Stimulated activated CD4-positive, alpha-beta T cell treated with anti-CD3 and anti-CD28 coated beads, Interleukin-4, amount 100 ng/mL, for 1 hour (primary cell): ENCODE results near the gene CEACAM4.
A peak's percentile ranks its signal among the peaks of the same experiment; 100 is the strongest.

Source experiments
- DNase-seq: peaks from one replicate; pipeline ENCODE4 v3.0.0-alpha.2; 2020

CEACAM4 gene

DNA sequence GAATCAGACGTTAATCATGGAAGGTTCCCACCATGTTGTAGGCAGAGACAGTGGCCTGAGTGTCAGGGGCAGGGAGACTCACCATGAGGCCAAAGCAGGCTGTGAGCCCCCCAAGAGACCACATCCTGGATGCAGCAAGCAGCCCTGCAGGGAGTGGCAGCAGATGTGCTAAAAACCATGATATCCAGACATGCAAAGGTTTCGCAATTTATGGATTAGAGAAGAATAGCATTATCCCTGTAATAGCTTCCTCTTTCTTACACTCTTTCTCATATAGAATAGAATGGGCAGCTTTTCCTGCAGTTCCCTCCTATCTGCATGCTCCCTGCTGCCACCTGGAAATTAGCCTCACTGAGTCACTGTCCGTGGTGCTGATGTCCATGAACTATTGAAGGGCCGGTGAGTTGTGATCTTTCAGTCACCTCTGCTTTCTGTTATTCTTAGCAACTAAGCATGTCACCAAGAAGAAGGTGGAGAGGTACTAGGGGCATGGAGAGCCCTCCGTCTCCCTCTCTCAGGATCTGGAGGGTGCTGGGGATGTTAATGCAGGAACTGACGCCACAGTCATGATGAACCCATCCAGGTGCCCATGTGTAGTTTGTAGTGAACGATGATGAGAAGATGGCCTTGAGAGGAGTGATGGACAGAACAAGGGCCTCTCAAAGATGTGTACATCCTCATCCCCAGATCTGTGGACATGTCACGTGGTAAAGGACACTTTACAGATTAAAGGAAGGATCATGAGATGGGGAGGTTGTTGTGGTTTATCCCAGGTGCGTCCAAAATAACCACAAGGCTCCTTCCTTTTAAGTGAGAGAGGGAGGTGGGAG lies 9.9 kb downstream of the CEACAM4 start:
- no peak for DNase-seq

DNA sequence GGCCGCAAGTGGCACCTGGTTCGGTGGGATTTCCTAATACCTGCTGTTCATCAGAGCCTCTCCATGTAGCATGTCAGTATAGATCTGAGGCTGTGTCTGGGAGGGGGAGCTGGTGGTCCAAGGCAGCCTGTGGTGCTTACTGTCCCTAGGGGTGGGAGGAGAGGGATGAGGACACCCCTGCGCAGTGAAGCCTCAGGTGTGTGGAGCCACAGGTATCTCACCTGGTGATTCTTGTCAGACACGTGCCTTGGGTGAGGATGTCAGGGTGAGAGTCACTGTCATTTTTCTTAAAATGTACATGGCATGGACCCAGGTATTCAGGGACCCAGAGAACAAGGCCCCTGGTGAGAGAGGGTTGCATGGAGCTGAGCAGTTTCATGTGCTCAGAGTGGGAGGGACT lies 11.7 kb downstream of the CEACAM4 start:
- no peak for DNase-seq

DNA sequence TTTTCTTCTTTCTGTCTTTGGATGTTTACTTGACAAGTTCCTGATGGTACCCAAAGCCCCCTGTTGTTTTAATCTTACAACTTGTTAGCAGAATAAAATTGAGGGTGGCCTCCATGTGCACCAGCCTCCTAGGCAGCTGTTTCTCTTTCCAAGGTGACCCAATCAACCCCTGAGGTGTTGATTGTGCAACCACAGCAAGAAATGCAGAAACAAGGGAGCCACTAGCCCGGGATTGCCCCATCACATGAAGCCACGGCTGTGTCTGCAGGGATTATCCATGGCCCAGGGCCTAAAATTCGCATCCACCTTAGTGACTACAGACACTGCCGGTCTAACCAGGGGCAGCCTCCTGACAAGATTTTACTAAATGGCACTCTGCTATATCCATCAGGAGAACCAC lies 14.4 kb downstream of the CEACAM4 start:
- DNase-seq = no peak

DNA sequence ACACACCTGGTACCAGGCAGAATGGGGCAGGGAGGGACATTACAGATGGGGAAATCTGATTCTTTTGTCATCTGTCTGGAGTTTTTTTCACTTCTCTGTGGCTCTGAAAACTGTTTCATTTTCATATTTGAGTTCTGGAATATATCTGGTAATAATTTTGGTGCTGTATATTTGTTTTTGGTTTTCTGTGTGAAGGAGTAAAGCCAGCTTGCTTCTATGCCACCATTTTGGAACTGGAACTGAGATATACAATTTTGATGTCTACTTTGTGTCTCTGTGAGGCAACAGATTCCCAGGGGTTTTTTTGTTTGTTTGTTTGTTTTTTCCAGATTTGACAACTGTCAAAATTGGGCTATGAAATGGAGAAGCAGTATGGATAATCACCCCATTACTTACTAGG lies 16.1 kb downstream of the CEACAM4 start:
- DNase-seq = no peak

DNA sequence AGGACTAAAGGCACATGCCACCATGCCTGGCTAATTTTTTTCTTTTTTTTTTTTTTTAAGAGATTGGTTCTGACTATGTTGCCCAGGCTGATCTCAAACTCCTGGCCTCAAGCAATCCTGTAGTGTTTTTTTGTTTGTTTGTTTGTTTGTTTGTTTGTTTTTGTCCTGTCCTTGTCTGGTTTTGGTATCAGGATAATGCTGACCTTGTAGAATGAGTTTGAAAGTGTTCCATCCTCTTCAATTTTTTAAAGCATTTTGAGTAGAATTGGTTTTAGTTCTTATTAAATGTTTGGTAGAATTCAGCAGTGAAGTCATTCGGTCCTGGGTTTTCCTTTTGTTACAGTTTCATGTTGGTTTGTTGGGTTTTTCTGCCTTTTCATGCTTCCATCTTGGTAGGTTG lies 19.2 kb downstream of the CEACAM4 start:
- no peak for DNase-seq

DNA sequence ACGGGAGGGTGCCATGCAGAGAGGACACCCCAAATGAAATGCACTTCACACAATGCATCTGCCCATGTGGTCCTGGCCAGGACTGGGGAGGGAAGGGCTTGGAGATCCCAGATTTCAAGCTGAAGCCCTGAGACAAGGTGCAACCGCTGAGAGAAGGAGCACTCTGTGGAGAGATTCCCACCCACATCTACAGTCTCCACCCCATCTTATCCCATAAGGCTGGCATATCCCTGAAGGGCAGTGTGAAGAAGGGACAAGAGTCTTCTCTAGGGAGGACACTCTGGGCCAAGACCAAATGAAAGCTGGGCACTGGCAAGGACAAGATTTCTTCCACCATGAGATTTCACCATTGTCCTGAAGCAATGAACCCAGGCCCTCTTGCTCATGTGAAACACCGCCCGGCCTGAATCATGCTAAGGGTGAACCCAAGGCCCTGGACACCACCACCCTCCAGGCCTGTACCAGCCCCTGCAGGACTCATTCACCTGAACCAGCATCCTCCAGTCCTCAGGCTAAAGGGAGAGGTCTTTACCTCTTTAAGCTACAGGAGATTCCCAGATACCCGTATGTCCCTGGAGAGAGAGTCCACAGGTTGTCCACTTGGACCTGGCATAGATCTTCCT lies 20.5 kb downstream of the CEACAM4 start:
- no peak for DNase-seq

DNA sequence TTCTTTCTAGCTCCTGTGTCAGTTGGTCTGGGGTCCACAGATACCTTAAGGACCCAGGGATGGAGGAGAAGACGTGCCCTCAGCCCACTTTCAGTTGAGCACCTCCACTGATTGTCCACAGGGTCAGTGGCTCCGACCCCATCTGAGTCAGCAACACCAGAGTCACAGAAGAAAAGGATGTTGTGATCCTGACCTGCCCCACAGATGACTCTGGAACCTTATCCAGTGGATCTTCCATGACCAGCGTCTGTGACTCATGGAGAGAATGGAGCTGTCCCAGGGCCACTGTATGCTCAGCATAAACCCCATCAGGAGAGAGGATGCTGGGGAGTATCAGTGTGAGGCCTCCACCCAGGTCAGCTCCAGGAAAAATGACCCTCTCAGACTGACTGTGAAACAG lies 22.0 kb downstream of the CEACAM4 start:
- DNase-seq = no peak

DNA sequence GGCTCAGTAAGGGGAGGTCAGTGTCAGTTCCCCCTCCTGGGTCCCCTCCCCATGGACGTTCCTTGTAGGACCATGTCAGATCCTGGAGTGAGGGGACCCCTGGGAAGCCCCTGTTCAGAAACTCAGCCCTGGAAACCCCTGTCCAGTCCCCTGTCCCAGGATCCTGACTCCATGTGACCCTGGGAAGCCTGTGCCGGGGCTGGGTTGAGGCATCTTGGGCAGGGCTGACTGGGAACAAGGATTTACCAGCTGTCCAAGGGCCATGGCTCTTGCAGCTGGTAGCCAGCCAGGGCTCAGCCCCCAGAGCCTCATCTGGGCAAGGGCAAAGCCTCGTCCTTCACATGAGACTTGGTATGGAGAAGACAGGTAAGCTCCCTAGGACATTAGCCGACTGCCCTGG lies 25.1 kb downstream of the CEACAM4 start:
- no peak for DNase-seq

DNA sequence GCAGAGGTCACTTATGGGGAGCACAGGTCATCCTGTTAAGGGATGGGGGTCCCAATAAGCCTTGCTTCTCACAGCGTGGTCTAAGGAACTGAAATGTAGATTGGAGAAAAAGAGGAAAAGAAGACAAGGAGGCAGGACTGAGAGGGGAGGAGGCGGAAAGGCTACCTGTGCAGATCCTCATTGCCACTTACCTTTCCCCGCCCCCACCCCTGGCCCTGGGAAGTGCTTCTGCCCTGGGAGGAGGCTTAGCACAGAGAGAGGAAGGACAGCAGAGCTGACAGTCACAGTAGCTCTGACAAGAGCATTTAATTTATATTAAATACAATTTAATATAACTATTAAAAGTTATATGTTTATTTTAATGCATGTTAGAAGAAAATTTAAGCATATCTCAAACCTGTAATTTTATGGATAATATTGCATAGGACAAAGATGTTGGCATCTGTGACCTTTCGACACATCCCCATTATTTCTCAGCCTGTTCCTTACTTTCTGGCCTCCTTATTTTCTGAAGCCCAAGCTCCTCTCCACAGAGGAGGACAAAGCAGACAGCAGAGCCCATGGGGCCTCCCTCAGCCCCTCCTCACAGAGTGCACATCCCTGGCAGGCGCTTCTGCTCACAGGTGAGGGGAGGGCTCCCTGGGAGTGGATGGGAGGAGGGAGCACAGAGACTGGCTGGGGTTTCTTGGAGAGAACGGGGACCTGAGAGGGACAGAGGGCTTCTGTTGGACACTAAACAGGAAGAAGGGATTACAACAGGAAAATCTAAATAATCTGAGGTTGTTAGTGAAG lies 27.5 kb downstream of the CEACAM4 start:
- DNase-seq = no peak

DNA sequence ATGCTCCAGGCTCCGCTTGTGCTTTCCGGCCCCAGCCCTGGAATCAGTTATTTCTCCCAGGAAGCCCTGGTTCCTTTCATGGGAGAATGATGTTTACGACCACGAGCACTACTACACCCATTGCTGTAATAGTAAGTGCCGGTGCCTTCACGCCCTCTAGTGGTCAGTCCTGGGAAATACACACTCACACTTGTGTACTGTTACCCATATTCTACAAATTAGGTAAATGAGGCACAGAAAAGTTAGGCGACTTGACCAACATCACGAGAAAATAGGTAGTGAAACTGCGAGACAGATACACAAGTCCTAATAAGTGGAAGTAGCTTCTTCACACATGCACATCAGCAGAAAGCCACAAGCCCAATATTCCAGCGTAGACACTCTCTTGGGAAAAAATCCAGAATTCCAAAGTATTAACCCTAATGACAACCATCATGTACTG lies 29.3 kb downstream of the CEACAM4 start:
- DNase-seq = peak; percentile 61

DNA sequence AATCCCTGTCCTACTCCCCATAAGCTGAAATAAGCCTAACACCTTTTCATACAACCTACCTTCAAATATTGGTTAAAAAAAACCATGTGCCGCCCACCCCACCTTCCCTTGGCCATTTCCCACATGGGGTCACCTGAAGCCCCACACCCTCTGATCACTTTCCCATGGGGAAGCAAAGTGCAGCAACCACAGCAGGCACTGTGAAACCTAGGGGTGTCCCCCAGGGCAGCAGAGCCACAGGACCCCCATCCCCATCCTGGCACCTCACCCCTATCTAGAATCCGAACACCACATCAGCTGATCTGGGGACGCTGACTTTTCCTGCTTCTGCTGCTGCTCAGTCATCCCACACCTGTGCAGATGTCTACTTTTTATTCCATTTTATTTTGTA lies 31.0 kb downstream of the CEACAM4 start:
- DNase-seq = no peak

DNA sequence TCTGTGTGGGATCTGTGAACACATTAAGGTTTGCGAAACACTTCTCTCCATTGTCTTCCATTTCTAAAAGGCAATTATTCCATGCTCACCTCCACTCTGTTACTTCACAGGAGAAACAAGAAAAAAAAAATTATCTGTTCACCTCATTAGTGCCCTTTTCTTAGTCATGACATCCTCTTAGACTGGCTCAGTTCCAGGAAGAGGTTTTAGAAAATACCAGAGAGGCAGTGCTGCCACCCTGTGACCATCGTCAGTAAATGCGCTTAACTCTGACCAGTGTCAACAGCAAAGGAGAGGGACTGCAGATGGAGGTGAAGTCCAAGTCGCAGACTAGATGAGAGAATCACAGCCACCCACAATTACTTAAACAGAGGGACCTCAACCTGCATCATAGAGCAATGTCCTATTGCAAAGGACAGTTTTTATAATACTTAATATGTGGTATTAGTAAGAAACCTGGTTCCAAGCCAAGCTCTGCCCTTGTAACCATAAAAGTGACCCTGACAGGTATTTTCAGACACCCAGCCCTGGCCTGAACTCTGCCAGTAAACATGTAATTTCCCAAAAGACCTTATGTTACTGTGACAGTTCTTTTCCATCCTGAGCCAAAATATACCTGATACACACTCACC lies 31.5 kb downstream of the CEACAM4 start:
- DNase-seq = peak; percentile 68

DNA sequence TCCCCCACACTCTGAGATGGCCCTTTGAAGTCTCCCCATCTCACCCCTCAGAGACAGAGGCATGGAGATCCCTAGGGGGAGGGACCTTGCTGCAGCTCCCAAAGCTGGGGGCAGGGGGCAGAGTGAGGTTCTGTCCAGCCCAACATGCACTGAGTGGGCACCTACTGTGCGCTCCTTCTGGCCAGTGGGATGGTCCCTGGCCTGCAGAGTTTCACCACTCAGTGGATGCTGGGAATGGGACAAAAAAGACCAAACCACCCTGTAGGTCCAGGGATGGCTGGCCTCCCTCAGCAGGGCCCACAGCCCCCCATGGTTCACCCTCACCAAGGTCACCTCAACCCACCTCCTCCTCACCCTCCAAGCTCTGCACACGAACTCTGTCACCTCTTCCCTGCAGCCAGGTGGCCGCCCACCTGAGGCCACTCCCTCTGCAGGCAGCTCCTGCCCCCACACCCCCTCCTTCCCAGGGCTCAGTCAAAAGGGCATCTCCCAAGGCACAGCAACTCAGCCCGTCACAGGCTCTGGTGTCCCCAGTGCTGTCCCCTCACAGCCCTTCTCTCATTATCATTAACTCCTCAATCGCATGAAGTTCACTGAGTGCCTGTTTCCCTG lies 34.8 kb downstream of the CEACAM4 start:
- DNase-seq = no peak

DNA sequence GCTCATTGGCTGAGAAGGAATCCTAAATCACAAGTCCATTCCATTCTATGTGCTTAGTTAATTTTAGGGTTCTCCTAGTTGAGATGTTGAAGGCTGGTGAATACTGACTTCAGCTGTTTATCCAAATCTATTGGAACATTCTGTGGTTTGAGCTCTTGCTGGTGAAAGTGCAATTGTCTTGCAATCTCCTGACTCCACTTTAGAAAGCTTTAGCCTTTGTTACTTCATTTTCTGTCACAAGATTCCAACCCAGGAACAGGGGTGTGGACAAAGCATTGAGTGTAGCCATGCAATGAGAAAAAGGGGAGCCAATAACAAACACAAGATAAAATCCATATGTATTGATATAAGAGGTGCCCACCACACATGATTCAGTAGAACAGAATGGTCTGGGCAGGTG lies 35.9 kb downstream of the CEACAM4 start:
- no peak for DNase-seq

DNA sequence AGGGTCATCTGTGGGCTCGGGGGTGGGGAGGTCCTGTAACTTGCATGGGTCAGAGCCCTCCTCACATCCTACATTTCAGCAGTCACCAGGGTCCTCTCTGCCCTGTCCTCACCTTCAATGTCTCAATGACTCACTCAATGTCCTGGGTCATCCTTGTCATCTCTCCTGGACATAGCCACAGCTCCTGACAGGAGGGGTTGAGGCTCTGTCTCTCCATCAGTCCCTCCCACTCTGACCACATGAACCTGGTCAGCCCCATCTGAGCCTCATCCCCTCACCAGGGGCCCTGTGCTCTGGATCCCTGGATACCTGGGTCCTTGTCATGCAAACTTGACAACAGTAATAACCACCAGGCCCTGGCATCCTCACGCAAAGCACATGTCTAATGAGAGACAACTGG lies 37.5 kb downstream of the CEACAM4 start:
- no peak for DNase-seq

DNA sequence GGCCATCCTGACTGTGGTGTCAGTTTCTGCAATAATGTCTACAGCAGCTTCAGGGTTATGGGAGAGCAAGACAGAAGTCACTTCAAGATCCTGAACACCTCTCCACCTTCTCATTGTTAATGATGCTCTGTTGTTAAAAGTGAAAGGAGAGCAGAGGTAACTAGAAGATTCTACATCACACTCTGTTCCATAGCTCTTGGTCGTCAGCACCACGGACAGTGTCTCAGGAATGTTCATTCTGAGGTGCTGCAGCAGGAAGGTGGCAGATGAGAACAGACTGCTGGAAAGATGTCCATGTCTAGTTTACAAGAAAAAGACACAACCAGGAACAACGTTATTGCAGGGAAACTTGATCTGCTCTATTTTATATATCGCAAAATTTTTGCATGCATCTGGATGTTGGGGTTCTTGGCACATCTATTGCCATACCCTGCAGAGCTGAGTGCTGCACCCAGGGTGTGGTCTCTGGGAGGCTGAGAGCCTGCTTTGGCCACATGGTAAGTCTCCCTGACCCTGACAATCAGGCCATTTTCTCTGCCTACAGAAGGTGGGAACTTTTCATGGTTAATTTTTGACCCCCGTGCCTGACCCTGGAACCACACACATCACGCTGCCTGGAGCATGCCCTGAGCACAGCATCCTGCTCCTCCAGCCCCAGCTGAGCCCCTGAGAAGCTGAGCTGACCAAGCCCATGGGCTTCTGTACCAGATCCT lies 38.2 kb downstream of the CEACAM4 start:
- DNase-seq = peak; percentile 16

DNA sequence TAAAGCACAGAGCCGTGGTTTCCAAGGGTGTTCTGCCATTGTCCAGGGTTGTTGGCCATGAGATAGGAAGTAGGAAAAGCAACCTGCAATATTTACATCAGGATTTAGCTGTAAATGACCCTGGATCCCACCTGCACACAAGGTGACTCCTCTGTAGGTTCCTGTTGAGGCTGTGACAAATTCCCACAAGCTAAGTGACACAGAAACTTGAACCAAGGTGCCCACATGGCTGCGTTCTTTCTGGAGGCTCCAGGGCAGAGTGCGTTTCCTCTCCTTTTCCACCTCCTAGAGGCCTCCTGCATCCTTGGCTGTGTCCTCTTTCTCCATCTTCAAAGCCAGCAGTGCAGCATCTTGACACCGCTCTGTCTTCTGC lies 39.0 kb downstream of the CEACAM4 start:
- DNase-seq = no peak

DNA sequence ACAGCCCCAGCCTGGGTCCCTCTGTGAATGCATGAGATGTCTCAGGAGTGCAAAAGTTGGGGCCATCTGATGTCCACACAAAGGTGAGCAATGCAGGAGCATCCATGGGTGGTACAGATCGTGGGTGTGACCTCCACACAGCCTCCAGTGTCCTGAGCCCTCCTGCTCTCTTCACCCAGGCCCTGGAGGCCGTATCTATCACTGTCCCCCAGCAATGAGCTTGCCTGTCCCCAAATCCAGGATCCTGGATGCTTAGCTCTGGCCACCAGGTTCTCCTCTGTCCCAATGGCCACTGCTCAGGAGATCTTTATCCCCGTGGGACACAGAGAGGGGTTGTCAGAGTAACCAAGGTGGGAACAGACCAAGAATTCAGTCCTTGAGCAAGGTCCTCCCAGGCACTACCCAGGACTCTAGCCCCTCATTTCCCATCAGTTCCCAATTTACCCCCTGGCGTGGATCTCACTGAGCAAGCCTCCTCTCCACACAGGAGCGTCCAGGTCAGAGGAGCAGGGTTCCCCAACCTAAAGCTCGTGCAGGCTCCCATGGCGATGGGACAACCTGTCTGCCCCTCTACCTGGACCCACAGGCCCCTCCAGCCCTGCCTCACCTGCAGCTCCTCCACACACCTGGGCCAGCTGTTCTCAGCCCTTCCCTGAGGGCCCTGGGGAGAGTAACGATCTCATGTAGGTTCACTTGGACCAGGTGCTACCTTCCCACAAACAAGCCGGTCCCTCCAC lies 39.6 kb downstream of the CEACAM4 start:
- no peak for DNase-seq

DNA sequence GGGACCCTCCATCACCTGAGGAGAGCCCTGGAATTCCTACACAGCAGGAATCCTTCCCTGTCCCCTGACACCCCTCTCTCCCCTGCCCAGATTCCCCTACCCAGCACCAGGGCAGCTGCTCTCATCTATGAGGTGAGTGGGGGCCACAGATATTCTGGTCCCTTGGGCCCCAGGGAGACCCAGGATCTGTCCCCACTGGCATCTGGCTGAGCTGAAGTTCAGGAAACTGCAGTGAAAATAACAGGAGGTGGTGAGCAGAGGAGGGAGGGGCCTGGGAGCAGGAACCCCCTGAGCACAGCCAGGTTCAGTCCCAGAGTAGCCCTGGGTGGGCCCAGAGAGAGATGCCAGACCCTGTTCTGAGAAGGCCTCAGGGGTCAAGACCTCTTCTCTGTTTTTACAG lies 40.8 kb downstream of the CEACAM4 start:
- no peak for DNase-seq

DNA sequence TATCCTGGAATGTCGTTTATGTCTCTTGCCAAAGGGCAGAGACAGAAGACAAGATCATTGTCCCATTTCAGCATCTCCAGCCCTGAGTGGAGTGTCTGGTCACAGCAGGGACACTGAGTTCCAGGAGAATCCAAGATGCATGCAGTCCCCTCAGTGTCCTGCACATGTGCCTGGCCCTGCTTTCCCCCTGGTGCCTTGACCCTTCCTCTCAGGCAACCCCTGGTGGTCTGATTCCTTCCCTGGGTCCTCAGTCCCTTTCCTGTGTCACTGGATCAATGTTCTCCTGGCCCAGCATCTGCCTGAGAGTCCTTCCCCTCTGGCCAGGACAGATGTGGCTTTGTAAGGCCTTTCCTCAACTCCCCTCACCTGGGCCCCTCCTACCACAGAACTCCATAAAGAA lies 41.9 kb downstream of the CEACAM4 start:
- DNase-seq = no peak

DNA sequence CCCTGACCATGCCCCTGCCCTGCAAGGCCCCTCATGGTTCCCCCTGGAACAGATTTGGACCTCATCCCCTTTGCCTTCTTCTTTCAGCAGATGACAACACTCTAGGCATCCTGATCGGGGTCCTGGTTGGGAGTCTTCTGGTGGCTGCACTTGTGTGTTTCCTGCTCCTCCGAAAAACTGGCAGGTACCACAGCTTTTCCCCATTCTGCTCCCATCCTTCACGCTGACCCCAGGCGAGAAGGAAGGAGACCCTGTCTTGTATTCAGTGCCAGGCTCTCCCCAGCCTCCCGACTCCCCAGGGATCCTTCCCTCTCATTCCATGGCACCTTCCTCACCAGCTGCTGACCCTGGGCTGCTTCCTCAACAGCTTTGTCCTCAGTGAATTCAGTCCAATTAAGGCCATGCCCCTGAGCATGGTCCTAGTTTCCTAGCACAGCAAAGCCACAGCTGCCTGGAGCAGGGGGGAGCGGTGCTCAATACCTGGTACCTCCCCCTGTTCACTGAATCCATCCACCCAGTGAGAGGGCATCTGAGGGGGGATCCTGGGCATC lies 42.5 kb downstream of the CEACAM4 start:
- no peak for DNase-seq
